Stomach (tissue), 9 donors: ENCODE measurements around the gene NCAPD3. TPM values are rescaled to one million over a fixed set of nuclear protein-coding genes. Genes with fewer than 3 reads are reported as not detected.

Source experiments
- DNase-seq, 2 donors: peaks; one replicate each; pipeline versions ENCODE4 v3.0.0 to v3.0.0-alpha.2; 2013 to 2019
- H3K27ac ChIP-seq, 5 donors: fragments of 200-600 bp in 4 of 5; sonication (generic) in 4 of 5; one replicate each; pipeline ENCODE4 v1.5.1; 2013 to 2019; ENCODE audit warnings: mild to moderate bottlenecking in 1 of 5, moderate library complexity in 1 of 5
- H3K27me3 ChIP-seq, 3 donors: fragments of 200-600 bp; sonication (generic); one replicate each; pipeline ENCODE4 v1.5.1; 2017 to 2019; ENCODE audit warnings: mixed run types in 1 of 3
- H3K36me3 ChIP-seq, 4 donors: fragments of 200-600 bp; sonication (generic); 1 replicate in 3 of 4; 2 replicates in 1 of 4; pipeline ENCODE4 v1.5.1; 2016 to 2019
- H3K4me1 ChIP-seq, 4 donors: fragments of 200-600 bp; sonication (generic); one replicate each; pipeline ENCODE4 v1.5.1; 2016 to 2019
- H3K4me3 ChIP-seq, 4 donors: fragments of 200-600 bp; sonication (generic) in 3 of 4; one replicate each; pipeline ENCODE4 v1.5.1; 2016 to 2019; ENCODE audit warnings: mild to moderate bottlenecking in 1 of 4
- H3K9me3 ChIP-seq, 4 donors: fragments of 200-600 bp; sonication (generic); one replicate each; pipeline ENCODE4 v1.5.1; 2016 to 2019
- CTCF ChIP-seq, 7 experiments: fragments of 450-650 bp in 4 of 7; fragments of 200-600 bp in 3 of 7; sonication (generic) in 3 of 7; IDR thresholded peaks; one replicate each; pipeline ENCODE4 v1.5.1; 2016 to 2019; ENCODE audit warnings: antibody characterized with exemption in 7 of 7, control low read depth in 2 of 7, mild to moderate bottlenecking in 1 of 7
- EP300 ChIP-seq: sonication (generic); formaldehyde crosslinking; IDR thresholded peaks from one replicate; pipeline ENCODE4 v1.6.1; 2017; ENCODE audit warnings: antibody characterized with exemption
- POLR2A ChIP-seq, 4 donors: fragments of 450-650 bp; IDR thresholded peaks; one replicate each; pipeline ENCODE4 v1.6.1; 2016; ENCODE audit warnings: antibody characterized with exemption in 4 of 4, control low read depth in 2 of 4, mild to moderate bottlenecking in 1 of 4, moderate library complexity in 1 of 4
- POLR2AphosphoS5 ChIP-seq, 3 donors: sonication (generic); formaldehyde crosslinking; IDR thresholded peaks; one replicate each; pipeline ENCODE4 v1.6.1; 2016; ENCODE audit warnings: antibody characterized with exemption in 3 of 3
- WGBS, 5 donors: extraction: QIAGEN DNeasy Blood & Tissue Kit in 3 of 5; methylation state at CpG; one replicate each; pipeline versions ENCODE4 v1.1.5 to v1.1.7; 2013 to 2018; 5-methylcytosine and 5-hydroxymethylcytosine counted together
- intact Hi-C: fragments of 100-400 bp; cut with DNase I; formaldehyde crosslinking; loops from one replicate; pipeline ENCODE4 v1.15.1; 2023; ENCODE audit warnings: low total_unique reads
- polyA plus RNA-seq, 3 donors: library from polyadenylated mRNA; stranded (reverse); fragments of 200-250 nt; gene quantifications; one replicate each; pipeline ENCODE4 v1.2.3, GENCODE V29; 2013
- total RNA-seq, 5 donors: library from RNA; depleted of rRNA; stranded (reverse); fragments of >200 nt; gene quantifications; one replicate each; pipeline versions ENCODE4 v1.1.0 to v1.2.3, GENCODE V29; 2014 to 2016
- donor health status: healthy with polysubstance abuse.
- donor health status: Bipolar disorder and iron deficiency.
- donor health status: healthy.

The NCAPD3 gene
- total and polyA plus RNA-seq, 8 donors, result 3.3 to 27.8 (median 10.2) TPM

GRCh38 chr11:134244593-134244992 lies 20.8 kb upstream of the NCAPD3 start:
- no peaks in the 10 kb centered on the region for H3K4me1 ChIP-seq
- H3K9me3 ChIP-seq, result no peaks in the 10 kb centered on the region
- no peak overlapping the region for H3K27ac ChIP-seq
- TF ChIP-seq POLR2A (IDR thresholded peaks at IDR 0.05), result no peak
- TF ChIP-seq CTCF (IDR thresholded peaks at IDR 0.05), result peak in 4 of 7 experiments; percentile 29 to 37 (median 34)
- no peak for TF ChIP-seq EP300
- TF ChIP-seq POLR2AphosphoS5 (IDR thresholded peaks at IDR 0.05), result no peak
- DNase-seq, result peak in 1 of 2 donors; percentile 41
- H3K4me3 ChIP-seq, result no peak overlapping the region
- intact Hi-C loops, result no loop called here
- 44 to 59% (median 55%) methylated on average over 4 to 7 of the region's 7 CpGs for WGBS, 5 donors
- no peaks in the 10 kb centered on the region for H3K27me3 ChIP-seq
- peaks cover 74 to 100% (median 100%) of the 10 kb centered on the region in 4 donors for H3K36me3 ChIP-seq

- Histone ChIP-seq H3K4me3 (no peak overlapping the region), H3K4me1 (no peaks in the 10 kb centered on the region), H3K27me3 (no peaks in the 10 kb centered on the region), H3K36me3 (peaks cover 75 to 100% (median 100%) of the 10 kb centered on the region in 4 donors), H3K9me3 (no peaks in the 10 kb centered on the region), H3K27ac (no peak overlapping the region)
- DNase-seq, result no peak
- 84 to 100% (median 91%) methylated on average over 4 of the region's 4 CpGs for WGBS, 5 donors
- intact Hi-C loops, result no loop called here
- no peak for TF ChIP-seq POLR2AphosphoS5 (IDR thresholded peaks at IDR 0.05)
- no peak for TF ChIP-seq CTCF (IDR thresholded peaks at IDR 0.05)
- no peak for TF ChIP-seq POLR2A (IDR thresholded peaks at IDR 0.05)
- TF ChIP-seq EP300, result no peak
These were observed 20.1 kb upstream of the NCAPD3 start for GRCh38 chr11:134243913-134244312.

- peaks cover 63 to 100% (median 99%) of the 10 kb centered on the region in 4 donors for H3K36me3 ChIP-seq
- 77 to 92% (median 85%) methylated on average over 9 of the region's 9 CpGs for WGBS, 5 donors
- no peaks in the 10 kb centered on the region for H3K27me3 ChIP-seq
- H3K9me3 ChIP-seq, result no peaks in the 10 kb centered on the region
- no peak overlapping the region for H3K4me3 ChIP-seq
- no peaks in the 10 kb centered on the region for H3K4me1 ChIP-seq
- no peak for DNase-seq
- no peak for TF ChIP-seq CTCF (IDR thresholded peaks at IDR 0.05)
- no peak for TF ChIP-seq EP300
- no peak for TF ChIP-seq POLR2AphosphoS5 (IDR thresholded peaks at IDR 0.05)
- no peak for TF ChIP-seq POLR2A (IDR thresholded peaks at IDR 0.05)
- no peak overlapping the region for H3K27ac ChIP-seq
- intact Hi-C loops, result no loop called here
These were observed 18.6 kb upstream of the NCAPD3 start for GRCh38 chr11:134242376-134242775.

GRCh38 chr11:134240592-134240991 lies 16.8 kb upstream of the NCAPD3 start:
- intact Hi-C loops, result no loop called here
- WGBS, 5 donors, result 60 to 80% (median 70%) methylated on average over 6 of the region's 6 CpGs
- no peaks in the 10 kb centered on the region for H3K9me3 ChIP-seq
- TF ChIP-seq EP300 (no peak), POLR2AphosphoS5 (IDR thresholded peaks at IDR 0.05) (no peak), CTCF (IDR thresholded peaks at IDR 0.05) (no peak), POLR2A (IDR thresholded peaks at IDR 0.05) (no peak)
- H3K4me3 ChIP-seq, result no peak overlapping the region
- peaks cover 52 to 99% (median 96%) of the 10 kb centered on the region in 4 donors for H3K36me3 ChIP-seq
- no peak for DNase-seq
- H3K27me3 ChIP-seq, result no peaks in the 10 kb centered on the region
- H3K4me1 ChIP-seq, result no peaks in the 10 kb centered on the region
- H3K27ac ChIP-seq, result no peak overlapping the region
